ENCODE results near the gene TOM1L2. TPM values are rescaled to one million over a fixed set of nuclear protein-coding genes. Genes with fewer than 3 reads are reported as not detected.
"Not testable (repeated sequence)": the region's sequence is repeated elsewhere in the genome, so short reads cannot be mapped to it uniquely, and the experiment has no call there.

TOM1L2 gene
- total RNA-seq, 1 donor from 2014 or later = 35.2 TPM

DNA sequence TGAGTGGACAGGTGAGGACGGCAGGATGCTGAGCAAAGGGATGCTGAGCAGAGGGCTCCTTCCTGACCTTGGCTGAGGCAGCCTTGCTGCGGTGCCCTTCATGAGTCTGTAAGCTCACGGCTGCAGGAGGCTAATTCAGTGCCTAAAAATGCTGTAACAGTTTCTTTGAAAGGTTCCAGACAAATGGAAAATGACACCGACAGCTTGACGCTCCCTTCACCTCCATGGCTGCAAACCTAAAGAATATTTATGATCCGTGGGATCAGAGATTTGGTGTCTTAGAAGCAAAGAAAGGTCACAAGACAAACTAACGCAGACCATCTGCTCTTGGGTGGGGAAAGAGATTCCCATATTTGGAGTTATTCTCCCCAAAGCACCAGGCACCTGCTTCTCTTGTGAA lies 28.0 kb downstream of the TOM1L2 start:
- DNase-seq (ENCODE audit: low spot score) = peak; percentile 58

DNA sequence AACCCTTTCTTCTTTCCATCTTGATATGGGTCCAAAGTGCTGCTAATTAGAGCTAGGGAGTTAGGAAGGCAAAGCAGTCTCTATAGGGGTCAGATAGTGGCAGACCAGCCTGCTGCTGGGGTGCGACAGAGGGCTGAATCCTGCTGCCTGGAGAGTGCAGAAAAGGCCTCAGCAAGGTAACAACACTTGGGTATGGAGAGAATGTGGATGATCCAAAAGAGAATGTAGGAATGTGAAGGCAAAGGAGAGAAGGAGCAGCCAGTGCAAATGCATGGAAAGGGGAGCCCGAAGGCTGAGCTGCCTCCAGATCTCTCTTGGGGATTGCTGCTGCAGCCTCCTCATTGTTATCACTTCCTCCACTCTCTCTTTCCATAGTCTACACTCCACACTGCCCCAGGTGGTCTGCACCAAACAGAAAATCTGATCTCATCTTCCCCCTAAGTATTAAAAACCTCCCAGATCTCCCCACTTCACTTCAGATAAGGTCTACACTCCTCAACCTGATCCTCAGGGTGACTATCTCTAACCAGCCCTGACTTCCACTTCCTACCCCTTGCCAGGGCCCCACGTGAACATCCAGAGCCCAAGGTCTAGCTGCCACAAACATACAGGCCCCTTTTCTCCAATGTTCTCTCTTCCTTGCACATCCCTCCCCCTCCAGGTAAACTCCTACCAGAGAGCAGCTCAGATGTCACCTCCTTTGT lies 28.8 kb downstream of the TOM1L2 start:
- no peak for DNase-seq (ENCODE audit: low spot score)

DNA sequence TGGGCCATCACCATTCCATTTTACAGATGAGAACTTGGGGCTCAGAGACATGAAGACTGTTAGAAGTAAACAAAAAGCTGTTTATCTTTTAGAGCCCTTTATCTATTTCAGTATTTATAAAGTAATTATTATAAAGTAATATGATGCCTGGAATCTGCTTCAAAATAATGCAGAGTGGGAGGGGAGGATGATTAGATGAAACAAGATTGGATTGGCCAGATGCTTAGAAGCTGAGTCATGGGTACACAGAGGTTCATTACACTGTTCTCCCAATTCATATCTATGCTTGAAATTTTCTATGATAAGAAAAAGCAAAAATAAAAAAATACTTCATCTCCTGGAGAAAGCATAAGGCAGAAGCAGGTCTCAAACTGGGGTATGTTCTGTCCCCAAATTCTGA lies 29.4 kb downstream of the TOM1L2 start:
- peak; percentile 67 for DNase-seq (ENCODE audit: low spot score)

DNA sequence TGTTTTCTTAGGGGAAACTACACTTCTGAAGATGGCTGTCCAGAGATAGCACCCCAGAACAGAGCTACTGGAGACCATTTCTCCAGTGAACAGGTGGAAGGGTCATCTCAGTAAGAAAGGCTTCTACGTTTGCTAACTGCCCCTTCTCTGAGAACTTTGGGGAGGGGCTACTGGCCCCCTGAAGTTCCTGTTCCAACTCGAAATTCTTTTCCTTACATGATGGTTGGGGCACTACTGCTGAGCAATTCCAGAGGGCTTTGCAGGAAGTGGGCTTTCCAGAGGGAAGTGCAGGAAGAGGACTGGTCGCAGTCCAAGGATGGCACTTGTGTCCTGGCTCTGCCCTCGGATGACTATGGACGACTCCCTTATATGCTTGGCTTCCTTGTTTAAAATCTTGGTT lies 31.2 kb downstream of the TOM1L2 start:
- no peak for DNase-seq (ENCODE audit: low spot score)

DNA sequence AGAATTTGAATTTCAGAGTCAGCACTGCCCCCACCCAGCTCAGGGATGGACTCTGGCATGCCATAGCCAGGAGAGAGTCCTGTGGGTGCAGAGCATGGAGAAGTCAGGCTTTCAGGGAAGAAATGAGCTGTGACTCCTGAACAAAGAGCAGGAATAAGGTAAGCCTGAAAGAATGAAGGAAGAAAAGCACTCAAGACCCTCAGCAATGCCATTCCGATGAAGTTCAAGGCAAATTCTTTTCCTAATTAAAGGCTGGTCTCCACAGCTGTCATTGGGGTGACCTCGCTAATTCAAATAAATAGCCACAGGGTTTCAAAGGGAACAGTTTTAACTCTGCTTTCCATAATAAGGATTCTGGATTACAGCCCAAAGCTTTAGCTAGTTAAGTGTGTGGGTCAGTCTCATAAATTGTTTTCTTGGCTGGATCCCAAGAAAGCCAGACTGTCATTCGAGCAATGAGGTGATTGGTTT lies 31.7 kb downstream of the TOM1L2 start:
- peak; percentile 62 for DNase-seq (ENCODE audit: low spot score)

DNA sequence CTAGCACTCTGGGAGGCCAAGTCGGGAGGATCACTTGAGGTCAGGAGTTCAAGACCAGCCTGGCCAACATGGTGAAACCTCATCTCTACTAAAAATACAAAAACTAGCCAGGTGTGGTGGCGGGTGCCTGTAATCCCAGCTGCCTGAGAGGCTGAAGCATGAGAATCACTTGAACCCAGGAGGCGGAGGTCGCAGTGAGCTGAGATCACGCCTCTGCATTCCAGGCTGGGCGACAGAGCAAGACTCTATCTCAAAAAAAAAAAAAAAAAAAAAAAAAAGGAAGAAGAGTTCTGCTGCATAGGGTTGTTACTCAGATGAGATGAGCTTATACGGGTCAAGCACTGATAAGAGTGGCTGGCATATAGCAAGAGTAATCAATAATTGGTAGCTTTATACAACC lies 32.3 kb downstream of the TOM1L2 start:
- DNase-seq (ENCODE audit: low spot score) = not testable (repeated sequence)

DNA sequence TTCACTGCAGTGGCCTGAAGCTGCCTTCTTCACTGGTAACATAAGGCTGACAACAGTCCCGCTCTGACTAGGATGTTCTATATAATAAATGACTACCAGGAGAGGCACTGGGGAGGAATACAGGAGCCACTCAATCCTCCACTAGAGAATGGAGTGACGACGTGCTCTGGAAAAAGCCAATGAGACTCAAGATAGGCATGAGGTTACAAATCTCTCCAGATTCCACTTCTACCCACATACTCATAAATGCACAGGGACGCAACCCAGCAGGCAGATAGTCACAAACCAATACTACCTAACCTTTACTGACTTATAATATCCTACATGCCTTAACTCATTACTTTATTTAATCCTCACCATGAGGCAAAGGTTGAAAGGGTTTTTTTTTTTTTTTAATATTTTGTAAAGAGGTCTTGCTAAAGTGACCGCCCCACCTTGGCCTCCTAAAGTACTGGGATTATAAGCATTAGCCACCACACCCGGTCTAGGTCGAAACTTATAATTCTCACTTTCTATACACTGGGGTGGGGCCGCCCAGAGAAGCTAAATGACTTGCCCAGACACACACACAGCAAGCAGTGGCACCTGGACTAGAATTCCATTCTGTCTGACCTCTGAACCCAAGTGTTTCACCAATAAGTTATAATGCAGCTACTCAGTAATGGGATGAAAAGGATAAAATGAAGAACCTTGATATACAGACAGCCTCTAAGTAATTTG lies 33.7 kb downstream of the TOM1L2 start:
- no peak for DNase-seq (ENCODE audit: low spot score)

DNA sequence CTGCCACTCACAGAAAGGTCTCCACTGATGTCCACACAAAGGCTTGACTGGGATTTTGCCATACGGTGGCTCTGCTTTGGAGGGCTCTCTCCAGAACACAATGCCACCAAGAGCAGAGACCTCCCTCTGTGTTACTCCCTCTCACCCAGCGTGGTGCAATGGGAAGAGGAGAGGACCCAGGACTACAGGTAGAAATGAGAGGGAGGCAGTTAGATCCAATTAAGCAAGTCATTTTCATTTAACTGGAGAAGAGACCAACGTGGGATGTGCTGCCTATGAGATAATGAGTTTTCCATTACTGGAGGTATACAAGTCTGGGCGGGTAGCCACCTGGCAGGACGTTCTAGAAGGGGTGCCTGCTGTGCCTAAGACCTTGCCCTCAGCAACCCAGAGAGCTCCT lies 34.2 kb downstream of the TOM1L2 start:
- DNase-seq (ENCODE audit: low spot score) = no peak

DNA sequence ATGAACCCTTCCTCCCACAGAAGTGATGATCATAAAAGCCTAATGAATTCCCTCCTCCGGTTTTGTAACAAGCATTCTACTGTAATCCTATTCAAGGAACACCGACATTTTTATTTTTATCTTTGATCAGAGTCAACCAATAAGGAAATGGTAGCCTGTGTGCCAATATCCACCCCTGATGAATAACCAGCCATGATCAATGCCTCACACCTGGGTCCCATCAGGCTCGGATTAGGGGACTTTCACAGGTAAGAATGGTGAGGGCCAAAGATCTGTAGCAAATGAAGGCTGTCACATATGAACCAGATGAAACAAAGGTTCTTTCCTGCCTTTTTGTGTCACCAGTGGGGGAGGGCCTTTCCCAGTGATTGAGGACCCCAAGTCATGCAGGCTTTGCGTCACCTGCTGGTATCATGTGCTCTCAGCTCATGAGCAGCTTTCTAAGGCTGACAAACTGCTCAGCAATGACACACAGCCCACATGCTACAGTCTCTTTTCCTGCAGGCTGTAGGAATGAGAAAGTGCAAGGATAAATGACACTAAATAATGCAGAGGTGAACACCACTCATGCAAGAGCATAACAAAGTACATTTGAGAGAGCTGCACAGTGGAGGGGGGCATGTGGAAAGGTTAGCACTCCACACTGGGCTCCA lies 34.9 kb downstream of the TOM1L2 start:
- DNase-seq (ENCODE audit: low spot score) = no peak

DNA sequence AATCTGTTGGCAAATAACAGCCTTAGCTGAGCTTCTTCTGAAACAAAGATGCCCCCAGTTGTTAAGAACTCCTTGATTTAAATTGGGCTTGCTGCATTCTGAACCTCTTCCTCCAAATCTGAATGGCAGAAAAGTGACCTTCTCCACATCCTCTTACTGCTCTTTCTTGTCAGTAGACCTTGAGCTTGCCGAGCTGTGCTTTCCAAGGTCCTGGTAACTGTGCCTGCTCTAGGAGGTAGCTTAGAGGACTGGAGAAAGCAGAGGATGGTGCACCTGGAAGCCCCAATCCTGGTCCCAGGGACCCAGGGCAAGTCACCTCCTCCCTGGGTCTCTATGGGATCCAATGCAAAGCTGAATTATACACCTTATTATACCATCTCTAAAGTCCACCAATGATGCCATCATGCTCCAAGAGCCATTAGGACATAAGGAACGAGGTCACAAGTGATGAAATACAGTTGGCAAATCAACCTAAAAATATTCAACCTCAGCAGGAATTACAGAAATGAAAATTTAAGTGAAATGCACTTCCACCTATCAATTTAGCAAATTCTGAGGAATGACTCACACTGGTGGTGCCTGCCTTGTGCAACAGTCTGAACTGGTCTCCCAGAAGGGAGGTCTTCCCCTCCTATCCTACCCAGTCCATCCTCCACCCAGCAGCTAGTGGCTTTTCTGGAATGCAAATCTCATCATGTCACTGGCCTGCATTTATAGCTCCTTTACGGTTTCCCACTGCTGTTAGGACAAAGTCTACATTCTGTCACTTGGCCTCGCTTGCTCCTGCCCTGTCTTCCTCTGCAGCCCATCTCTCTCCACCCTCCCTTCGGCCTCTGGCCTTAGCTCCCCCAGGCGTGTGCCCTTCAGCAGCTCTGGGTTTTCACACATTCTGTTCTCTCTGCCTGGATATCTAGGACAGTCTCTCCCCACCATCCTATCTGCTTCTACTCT lies 36.6 kb downstream of the TOM1L2 start:
- DNase-seq (ENCODE audit: low spot score) = peak; percentile 70

DNA sequence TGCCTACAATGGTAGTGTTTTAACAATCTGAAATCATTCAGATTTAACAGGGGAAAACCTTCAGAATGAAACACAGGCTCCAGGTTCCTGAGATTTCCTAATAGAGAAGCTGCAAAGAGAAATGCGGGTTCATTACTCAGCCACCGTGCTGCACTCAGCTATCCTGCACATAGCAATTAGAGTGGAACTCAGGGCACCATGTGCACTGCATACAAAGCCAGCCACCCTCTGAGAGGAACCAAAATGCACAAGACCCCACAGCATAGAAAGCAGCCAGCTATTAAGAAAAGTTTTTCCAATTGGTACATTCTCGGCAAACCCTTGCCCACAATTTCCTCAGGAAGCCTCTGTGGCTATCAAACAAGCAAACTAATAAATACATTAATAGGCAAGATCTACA lies 37.4 kb downstream of the TOM1L2 start:
- DNase-seq (ENCODE audit: low spot score) = no peak

DNA sequence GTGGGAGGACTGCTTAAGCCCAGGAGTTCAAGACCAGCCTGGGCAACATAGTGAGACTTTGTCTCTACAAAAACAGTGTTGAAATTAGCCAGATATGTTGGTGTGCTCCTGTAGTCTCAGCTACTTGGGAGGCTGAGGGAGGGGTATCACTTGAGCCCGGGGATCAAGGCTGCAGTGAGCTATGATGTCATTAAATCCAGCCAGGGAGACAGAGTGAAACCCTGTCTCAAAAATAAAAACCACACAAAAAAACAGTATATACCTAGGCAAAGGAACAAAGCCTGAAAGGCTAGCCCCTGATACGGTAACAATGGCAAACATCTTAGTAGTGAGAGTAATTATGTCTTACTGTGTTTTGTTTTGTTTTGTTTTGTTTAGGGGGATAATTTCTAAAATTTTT lies 38.0 kb downstream of the TOM1L2 start:
- DNase-seq (ENCODE audit: low spot score) = no peak

DNA sequence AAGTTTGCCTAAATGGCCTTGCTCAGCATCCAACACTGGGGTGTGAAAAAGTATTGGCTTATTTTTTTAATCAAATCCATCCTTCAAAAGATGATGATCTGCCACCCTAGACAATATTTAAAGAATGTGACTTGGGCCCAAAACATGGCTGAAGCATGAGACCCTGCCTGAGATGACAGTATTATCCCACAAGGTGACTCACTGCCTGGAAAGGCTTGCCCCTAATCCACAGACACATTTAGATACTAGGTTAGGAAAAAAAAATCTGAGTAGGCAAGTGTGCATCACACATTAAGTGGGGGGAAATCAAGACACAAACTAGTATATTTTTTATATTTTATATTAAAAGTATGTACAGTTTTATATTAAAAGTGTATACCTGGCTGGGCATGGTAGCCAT lies 38.4 kb downstream of the TOM1L2 start:
- DNase-seq (ENCODE audit: low spot score) = no peak

DNA sequence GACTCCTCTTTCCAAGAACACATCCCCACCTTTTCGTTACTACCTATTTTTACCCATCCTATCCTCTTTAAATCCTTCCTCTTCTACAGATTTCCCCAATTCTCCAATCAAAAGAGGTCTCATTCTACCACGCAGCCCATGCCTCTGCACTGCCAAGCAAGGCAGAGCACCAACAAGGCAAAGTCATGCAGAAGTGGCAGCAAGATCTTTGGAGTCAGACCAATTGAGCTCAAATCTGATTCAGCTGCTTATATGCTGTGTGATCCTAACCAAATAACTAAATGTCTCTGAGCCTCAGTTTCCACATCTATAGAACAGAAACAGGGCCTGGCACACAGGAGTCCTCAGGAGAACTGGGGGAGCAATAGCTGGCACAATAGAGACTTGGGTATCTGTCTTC lies 41.0 kb downstream of the TOM1L2 start:
- no peak for DNase-seq (ENCODE audit: low spot score)

DNA sequence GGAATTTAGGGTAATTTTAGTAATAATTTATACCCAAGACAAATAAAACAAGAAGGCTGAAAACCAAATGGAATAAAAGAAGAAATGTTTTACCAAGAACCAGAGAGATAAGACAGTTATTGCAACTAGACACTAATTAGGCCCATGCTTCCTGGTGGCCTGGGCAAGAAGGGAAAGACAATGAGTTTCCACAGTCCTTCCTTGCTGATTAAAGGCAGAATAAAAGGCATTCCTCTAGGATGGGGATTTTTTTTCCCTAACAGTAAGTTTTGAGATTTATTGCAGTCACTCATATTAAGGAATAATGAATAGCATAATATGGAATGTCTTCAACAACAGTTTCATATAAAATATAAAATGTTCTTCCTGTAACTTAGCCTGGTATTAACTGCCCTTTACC lies 41.5 kb downstream of the TOM1L2 start:
- no peak for DNase-seq (ENCODE audit: low spot score)

DNA sequence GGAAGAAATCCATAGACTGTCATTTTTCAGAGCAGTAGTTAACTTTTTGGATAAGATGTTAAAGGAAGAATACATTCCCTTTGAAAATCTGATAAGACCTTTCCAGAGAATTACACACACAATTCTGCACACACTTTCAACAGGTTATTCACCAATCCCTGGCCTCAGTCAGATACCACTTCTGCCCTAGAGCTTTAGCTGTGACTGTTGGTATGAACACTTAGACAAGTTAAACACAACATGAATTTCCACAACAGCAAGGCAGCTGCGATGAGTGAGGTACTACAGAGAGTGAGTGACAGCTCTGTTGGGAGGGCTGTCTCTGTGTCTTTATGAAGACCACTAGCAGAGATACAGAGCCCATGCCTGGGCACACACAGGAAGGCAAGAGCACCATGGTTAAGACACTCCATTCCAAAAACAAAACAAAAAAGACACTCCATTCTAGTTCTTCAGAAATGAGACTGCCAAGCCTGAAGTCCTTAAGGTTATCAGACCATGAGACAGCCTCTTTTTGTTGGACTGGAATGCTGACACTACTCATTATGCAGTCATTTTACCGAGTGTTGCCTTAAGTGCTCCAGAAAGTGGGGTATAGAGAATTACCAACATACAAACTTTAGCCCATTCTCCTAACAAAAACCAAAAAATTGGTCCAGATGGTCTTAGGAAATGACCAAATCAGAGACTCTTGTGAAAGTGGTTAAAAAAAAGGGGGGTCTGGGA lies 42.4 kb downstream of the TOM1L2 start:
- no peak for DNase-seq (ENCODE audit: low spot score)

DNA sequence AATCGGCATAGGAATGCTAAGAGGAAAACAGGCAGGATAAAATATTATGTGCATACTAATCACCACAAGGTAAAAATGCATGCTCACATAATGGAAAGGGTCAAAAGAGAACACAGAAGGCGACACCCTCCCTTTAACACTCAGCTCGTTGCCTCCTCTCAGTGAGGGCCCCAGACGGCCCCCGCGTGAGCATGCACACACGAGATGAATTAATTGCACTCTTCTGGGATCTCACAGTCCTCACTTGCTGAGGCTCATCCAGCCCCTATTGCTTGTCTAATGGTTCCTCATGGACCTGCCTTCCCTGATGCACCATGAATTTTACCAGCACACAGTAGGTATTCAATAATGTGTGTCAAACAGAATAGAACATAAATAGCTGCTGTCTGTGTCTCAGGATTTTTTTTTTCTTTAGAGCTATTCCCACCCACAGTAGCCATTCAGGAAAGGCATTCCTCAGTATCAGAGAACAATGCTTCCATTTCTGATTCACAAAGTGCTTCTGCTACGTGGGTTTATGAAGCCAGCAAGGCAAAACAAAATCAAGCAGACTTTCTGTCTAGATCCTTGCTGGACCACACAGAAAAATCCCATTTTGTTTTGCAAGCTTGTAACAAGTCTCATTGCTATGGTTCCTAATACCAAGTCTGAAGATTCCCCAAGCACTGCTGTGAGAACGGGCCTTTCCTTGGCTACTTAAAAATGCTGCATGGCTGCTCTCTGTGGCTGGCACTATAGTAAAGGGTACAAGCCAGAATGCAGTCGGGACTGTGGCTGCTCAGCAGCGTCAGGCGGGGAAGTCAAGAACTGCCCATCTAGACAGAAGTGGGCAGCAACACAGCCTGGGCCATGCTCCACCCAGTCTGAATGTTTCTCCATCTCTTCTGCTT lies 43.6 kb downstream of the TOM1L2 start:
- no peak for DNase-seq (ENCODE audit: low spot score)

DNA sequence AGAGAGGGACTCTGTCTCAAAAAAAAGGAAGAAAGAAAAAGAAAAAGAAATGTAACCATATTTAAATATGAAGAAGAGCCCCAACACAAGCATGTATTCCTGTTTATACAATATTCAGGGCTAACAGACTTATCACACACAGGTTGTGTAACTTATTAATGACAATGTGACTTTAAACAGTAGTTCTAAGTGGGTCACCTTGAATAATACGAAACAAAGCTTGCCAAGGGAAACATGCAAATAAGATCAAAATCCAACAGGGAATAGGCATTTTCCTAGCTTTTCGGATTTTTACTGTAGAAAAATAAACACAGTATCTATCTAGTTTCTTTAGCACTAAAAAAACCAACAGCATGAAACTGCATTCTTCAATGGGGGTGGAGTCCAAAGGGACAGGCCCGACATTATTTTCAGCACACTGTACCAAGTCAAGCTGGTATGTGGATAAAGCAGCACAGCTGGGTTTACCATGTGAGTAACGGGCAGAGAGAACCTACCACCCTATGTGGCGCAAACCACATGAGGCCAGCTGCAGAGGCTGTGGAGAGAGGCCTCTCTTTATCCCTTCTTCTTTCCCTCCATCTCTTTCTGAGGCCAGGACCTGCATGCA lies 45.3 kb downstream of the TOM1L2 start:
- DNase-seq (ENCODE audit: low spot score) = no peak

DNA sequence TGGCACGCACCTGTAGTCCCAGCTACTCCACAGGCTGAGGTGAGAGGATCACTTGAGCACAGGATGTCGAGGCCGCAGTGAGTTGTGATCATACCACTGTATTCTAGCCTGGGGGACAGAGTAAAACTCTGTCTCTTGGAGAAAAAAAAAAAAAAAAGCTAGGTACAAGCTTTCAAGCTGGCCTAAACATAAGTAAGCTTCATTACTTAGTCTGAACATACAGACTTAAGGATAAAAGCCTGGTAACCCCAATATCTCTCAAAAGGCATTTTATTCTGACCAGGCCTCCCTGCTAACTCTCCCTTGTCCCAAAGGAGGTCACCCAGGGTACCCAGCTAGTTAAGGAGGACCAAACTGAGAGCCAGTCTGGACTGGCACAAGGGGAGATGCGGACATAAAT lies 46.2 kb downstream of the TOM1L2 start:
- DNase-seq (ENCODE audit: low spot score) = no peak

DNA sequence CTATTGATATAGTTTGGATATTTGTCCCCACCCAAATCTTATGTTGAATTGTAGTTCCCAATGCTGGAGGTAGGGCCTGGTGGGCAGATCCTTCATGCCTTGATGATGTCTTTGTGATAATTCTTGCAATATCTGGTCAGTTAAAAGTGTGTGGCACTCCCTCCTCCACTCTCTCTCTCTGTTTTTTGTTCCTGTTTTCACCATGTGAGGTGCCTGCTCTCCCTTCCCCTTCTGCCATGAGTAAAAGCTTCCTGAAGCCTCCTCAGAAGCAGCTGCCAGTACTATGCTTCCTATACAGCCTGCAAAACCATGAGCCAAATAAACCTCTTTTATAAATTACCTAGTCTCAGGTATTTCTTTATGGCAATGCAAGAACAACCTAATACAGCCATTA lies 47.3 kb downstream of the TOM1L2 start:
- DNase-seq (ENCODE audit: low spot score) = no peak

Measured in umbilical cord (tissue), 2 donors.